HUES6 (cell line): ENCODE data around the gene DEGS1.

ENCODE experiments used
- H3K27ac ChIP-seq: 2 replicates; pipeline ENCODE4 v1.7.0; 2013; ENCODE audit warnings: low read depth, mild to moderate bottlenecking, low read length, inconsistent platforms
- H3K27me3 ChIP-seq: 2 replicates; pipeline ENCODE4 v1.6.1; 2013; ENCODE audit warnings: low read length; ENCODE audit not compliant: control insufficient read depth, insufficient read depth
- H3K36me3 ChIP-seq: 2 replicates; pipeline ENCODE4 v1.6.1; 2013; ENCODE audit warnings: low read length; ENCODE audit not compliant: control insufficient read depth, insufficient read depth
- H3K4me1 ChIP-seq: 2 replicates; pipeline ENCODE4 v1.6.1; 2013; ENCODE audit warnings: low read length; ENCODE audit not compliant: control insufficient read depth, insufficient read depth
- H3K4me3 ChIP-seq: 2 replicates; pipeline ENCODE4 v1.5.1; 2013; ENCODE audit warnings: low read depth, low read length
- H3K9ac ChIP-seq: one replicate; pipeline ENCODE4 v1.6.1; 2013; ENCODE audit warnings: mild to moderate bottlenecking, low read length
- H3K9me3 ChIP-seq: 2 replicates; pipeline ENCODE4 v1.6.1; 2013; ENCODE audit warnings: low read depth, low read length; ENCODE audit not compliant: control insufficient read depth, insufficient read depth

The DEGS1 gene

DNA sequence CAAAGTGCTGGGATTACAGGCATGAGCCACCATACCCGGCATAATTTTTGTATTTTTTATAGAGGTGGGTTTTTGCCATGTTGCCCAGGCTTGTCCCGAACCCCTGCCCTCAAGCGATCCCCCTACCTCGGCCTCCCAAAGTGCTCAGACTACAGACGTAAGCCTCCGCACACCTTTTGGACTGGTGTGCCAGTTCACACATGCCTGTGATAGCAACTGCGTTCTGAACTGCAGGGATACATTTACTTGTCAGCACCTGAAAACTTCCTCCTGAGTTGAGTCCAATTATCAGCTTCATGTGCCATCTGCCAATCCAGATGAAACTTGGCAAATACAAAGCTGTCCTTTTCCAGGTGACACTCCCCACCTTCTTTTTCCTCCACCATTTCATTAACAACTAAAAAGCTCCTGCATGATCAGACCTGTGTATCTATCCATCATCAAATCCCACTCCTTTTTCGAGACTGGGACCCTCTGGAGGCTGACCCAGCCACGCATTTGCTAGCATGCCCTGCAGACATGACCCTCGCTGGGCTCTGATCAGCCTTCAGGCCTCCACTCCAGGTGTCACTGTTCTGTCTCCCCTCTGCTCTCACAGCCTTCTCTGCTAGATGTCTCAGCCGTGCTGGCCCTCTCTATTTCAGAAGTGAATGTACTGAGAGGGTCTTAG lies 2.1 kb upstream of the DEGS1 start:
- Histone ChIP-seq H3K9me3 (no peaks in the 10 kb centered on the region), H3K27me3 (no peaks in the 10 kb centered on the region), H3K9ac (no peak overlapping the region), H3K36me3 (0 out of 2 replicates have a peak, but pooled peaks cover under 1% of the 10 kb centered on the region), H3K27ac (no peak overlapping the region), H3K4me3 (no peak overlapping the region), H3K4me1 (0 out of 2 replicates have a peak, but pooled peaks cover 5% of the 10 kb centered on the region)

DNA sequence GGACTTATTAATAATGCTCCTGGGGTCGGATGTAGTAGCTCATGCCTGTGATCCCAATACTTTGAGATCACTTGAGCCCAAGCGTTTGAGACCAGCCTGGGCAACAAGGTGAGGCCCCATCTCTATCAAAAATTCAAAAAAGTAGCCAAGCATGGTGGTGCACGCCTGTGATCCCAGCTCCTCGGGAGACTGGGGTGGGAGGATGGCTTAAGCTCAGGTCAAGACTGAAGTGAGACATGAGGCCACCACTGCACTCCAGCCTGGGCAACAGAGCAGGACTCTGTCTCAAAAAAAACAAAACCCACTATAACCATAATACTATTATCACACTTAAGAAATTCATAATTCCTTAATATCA lies 1.6 kb upstream of the DEGS1 start:
- Histone ChIP-seq H3K4me3 (no peak overlapping the region), H3K9ac (no peak overlapping the region), H3K9me3 (no peaks in the 10 kb centered on the region), H3K27ac (no peak overlapping the region), H3K4me1 (0 out of 2 replicates have a peak, but pooled peaks cover 5% of the 10 kb centered on the region), H3K27me3 (no peaks in the 10 kb centered on the region), H3K36me3 (0 out of 2 replicates have a peak, but pooled peaks cover 4% of the 10 kb centered on the region)

- Histone ChIP-seq H3K36me3 (peaks cover 4% of the 10 kb centered on the region; the same call in 1 of the 2 replicates), H3K27me3 (no peaks in the 10 kb centered on the region), H3K27ac (peak overlapping the region; percentile 72; the same call in 1 of the 2 replicates), H3K4me1 (0 out of 2 replicates have a peak, but pooled peaks cover 5% of the 10 kb centered on the region), H3K4me3 (peak overlapping the region; percentile 91), H3K9me3 (no peaks in the 10 kb centered on the region), H3K9ac (peak overlapping the region; percentile 67)
These were observed 779 bp upstream of the DEGS1 start for GRCh38 chr1:224182057-224182865.

GRCh38 chr1:224183591-224184312 lies 712 bp downstream of the DEGS1 start:
- Histone ChIP-seq H3K9ac (peak overlapping the region; percentile 94), H3K36me3 (peaks cover 9% of the 10 kb centered on the region; the same call in 1 of the 2 replicates), H3K4me3 (peak overlapping the region; percentile 91), H3K27me3 (no peaks in the 10 kb centered on the region), H3K27ac (peak overlapping the region; percentile 72), H3K4me1 (0 out of 2 replicates have a peak, but pooled peaks cover 5% of the 10 kb centered on the region), H3K9me3 (peaks cover 2% of the 10 kb centered on the region; the same call in 1 of the 2 replicates)

- Histone ChIP-seq H3K27ac (no peak overlapping the region), H3K4me1 (0 out of 2 replicates have a peak, but pooled peaks cover 5% of the 10 kb centered on the region), H3K4me3 (no peak overlapping the region), H3K9me3 (peaks cover 2% of the 10 kb centered on the region; the same call in 1 of the 2 replicates), H3K36me3 (peaks cover 17% of the 10 kb centered on the region), H3K27me3 (no peaks in the 10 kb centered on the region), H3K9ac (no peak overlapping the region)
These were observed 2.2 kb downstream of the DEGS1 start for GRCh38 chr1:224185208-224185607.

- Histone ChIP-seq H3K27ac (no peak overlapping the region), H3K36me3 (peaks cover 29% of the 10 kb centered on the region), H3K9ac (no peak overlapping the region), H3K9me3 (peaks cover 2% of the 10 kb centered on the region; the same call in 1 of the 2 replicates), H3K27me3 (no peaks in the 10 kb centered on the region), H3K4me1 (no peaks in the 10 kb centered on the region), H3K4me3 (no peak overlapping the region)
These were observed 5.2 kb downstream of the DEGS1 start for GRCh38 chr1:224188286-224188685.

- no peaks in the 10 kb centered on the region for H3K27me3 ChIP-seq
- H3K9me3 ChIP-seq, result peaks cover 2% of the 10 kb centered on the region; the same call in 1 of the 2 replicates
- H3K27ac ChIP-seq, result no peak overlapping the region
- H3K36me3 ChIP-seq, result peaks cover 36% of the 10 kb centered on the region
- no peak overlapping the region for H3K4me3 ChIP-seq
- no peak overlapping the region for H3K9ac ChIP-seq
- no peaks in the 10 kb centered on the region for H3K4me1 ChIP-seq
These were observed 6.5 kb downstream of the DEGS1 start for GRCh38 chr1:224189561-224189960.

GRCh38 chr1:224192082-224192788 lies 9.2 kb downstream of the DEGS1 start:
- peaks cover 33% of the 10 kb centered on the region for H3K36me3 ChIP-seq
- H3K27ac ChIP-seq, result no peak overlapping the region
- H3K4me1 ChIP-seq, result no peaks in the 10 kb centered on the region
- H3K9ac ChIP-seq, result no peak overlapping the region
- no peak overlapping the region for H3K4me3 ChIP-seq
- H3K9me3 ChIP-seq, result peaks cover 2% of the 10 kb centered on the region; the same call in 1 of the 2 replicates
- H3K27me3 ChIP-seq, result no peaks in the 10 kb centered on the region

GRCh38 chr1:224193319-224193966 lies 10.4 kb downstream of the DEGS1 start:
- H3K9me3 ChIP-seq, result no peaks in the 10 kb centered on the region
- no peaks in the 10 kb centered on the region for H3K27me3 ChIP-seq
- no peak overlapping the region for H3K4me3 ChIP-seq
- no peak overlapping the region for H3K9ac ChIP-seq
- H3K4me1 ChIP-seq, result no peaks in the 10 kb centered on the region
- H3K27ac ChIP-seq, result no peak overlapping the region
- peaks cover 29% of the 10 kb centered on the region for H3K36me3 ChIP-seq
